ENCODE data around the gene PPP6R2.

GRCh38 chr22:50479721-50480120, 136.6 kb downstream of the PPP6R2 start:
- no peak for TF ChIP-seq CTCF (conservative IDR thresholded peaks at IDR 0.05 in 1 of 2, IDR thresholded peaks at IDR 0.05 in 1 of 2; ENCODE audit: extremely low read depth in 1 of 2, insufficient read depth in 1 of 2, low read depth in 1 of 2, low read length in 2 of 2)
- TF ChIP-seq EZH2 (IDR thresholded peaks at IDR 0.05; ENCODE audit: borderline replicate concordance, low read length), result no peak
